T1000 (cell line): ENCODE measurements around the gene PCBP3.
A peak's percentile ranks its signal among the peaks of the same experiment; 100 is the strongest.

Experiments
- DNase-seq: peaks from one replicate; lab custom pipeline; 2025; ENCODE audit warnings: mixed read lengths; lab: John Stamatoyannopoulos, UW

Gene PCBP3

DNA sequence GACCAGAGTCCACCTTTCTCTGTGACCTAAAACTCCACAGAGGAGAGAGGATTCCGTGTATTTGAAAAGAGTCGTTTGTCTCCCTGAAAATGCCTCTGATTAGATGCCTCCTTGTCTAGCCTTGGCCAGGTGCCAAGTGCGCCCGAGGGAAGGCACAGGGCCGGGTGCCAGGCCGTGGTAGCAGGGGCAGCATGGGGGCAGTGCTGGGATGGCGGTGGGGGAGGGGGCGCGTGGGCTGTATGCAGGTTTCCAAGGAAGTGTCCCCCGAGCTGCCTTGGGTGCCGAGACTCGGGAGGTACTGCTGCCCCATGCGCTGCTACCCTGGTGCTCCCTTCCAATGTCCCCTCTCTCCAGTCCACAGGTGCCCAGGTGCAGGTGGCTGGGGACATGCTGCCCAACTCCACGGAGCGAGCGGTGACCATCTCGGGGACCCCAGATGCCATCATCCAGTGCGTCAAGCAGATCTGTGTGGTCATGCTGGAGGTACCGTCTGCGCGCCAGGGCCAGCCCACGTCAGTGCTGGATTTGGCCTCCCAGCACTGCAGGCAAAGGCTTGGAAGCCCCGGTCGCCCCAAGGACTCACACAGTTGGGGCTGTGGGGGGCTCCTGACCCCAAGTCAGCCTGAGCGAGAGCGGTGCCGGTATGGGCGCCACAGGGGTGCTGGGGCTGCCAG is 267.2 kb downstream of the PCBP3 start:
- DNase-seq: no peak

DNA sequence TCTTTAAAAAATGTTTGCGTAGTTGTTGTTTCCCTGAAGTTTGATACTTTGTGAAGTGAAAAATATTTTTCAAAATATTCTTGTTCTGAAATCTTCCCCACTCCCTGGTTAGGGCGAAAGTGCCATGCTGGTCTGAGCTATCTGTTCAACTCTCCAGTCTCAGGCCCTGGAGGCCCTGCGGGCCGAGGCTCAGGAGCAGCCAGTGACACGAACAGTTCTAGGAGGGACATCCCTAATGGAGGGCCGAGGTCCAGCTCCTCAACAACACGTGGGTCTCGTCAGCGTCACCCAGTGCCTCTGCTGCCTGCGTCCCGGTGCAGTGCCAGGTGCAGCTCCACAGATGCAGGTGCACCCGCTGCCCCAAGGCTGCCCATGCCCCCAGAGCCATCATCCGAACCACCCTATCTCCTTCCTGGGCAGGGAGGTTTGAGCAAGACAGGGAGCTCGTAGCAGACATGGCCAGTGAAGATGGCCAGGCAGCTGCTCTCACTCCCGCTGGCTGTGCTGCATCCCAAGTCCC is 268.3 kb downstream of the PCBP3 start:
- no peak for DNase-seq

DNA sequence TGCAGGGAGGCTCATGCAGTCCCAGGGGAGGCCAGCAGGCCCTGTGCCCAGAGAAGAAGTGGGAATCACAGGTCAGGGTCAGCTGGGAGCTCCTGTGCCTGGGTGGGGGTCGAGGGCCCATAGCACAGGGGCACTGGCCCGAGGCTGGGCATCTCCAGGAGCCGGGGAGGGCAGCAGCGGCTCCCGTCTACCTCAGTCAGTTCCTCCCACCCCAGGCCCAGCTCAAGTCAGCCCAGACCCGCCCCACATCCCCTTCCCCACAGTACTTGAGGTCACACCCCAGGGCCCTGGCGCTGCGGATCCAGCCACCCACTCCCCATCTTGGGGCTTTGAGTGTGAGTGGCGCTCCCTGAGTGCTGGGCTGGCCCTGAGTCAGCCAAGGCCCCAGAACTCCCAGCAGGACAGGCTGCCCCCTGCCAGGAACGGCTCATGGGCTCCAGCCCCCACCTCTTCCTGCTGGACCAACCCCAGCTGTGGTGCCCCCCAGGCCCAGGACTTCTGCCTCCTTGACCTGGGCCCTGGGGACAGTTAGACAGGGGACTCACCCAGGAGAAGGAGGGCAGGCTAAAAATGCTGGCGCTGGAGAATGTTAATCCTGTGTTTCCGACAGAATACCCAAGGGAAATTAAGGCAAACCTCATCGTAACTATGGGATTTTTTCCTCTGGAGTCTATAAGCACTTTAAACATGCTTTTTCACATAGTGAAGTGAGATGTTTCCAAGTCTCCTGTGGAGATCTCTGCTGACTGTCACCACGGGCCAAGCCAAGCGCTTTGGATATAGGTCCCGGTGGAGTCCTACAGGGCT is 269.3 kb downstream of the PCBP3 start:
- DNase-seq: no peak

DNA sequence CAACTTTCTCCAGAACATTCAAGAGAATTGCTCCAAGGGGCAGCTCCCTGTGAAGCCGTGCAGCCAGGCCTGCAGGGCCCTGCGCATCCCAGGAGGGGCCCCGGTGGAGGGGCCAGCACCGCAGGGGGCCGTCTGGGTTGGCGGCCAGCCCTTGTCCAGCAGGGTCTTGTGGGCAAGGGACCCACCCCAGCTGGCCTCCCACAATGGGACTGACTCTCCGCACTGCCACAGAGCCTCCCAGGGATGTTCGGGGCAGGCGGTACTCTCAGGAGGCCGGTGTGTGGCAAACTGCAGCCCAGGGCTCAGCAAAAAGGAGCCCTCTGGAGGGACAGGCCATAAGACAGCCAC is 269.9 kb downstream of the PCBP3 start:
- no peak for DNase-seq

DNA sequence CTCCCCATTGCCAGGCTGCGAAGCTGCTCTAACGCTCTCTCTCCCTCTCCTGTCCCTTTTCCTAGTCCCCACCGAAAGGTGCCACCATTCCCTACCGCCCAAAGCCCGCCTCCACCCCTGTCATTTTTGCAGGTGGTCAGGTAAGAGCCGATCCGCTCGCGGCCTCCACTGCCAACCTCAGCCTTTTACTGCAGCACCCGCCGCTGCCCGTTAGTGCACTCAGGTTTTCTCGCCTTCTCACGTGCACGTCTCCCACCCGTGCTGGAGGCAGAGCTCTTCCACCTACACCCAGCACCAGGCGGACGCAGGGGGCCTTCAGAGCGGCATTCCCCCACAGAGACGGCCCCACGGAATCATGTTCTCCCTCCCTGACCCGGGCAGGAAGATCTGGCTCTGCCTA is 270.4 kb downstream of the PCBP3 start:
- DNase-seq: no peak

DNA sequence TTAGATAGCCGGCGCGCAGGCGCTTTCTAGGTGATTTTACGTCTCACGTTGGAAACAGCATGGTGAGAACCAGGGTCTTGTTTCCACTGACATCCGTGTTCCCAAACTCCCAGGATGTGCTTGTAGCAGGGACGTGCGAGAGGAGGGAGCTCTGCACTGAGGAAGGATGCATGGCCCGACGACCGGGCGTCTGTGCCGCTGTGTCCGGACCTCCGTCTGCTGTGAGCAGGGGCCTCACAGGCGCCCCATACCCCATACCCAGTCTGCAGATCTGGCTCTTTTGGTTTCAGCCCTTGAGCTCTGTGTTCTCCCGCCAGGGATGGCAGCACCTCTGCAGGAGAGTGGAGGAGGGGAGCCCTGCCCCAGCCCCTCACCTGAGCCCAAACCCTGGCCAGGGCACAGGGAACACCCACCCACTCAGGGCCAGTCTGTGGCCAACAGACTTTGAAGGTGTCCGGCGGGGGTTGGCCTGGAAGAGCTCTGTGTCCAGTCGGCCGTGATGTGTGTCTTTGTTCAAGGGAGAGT is 270.9 kb downstream of the PCBP3 start:
- no peak for DNase-seq

DNA sequence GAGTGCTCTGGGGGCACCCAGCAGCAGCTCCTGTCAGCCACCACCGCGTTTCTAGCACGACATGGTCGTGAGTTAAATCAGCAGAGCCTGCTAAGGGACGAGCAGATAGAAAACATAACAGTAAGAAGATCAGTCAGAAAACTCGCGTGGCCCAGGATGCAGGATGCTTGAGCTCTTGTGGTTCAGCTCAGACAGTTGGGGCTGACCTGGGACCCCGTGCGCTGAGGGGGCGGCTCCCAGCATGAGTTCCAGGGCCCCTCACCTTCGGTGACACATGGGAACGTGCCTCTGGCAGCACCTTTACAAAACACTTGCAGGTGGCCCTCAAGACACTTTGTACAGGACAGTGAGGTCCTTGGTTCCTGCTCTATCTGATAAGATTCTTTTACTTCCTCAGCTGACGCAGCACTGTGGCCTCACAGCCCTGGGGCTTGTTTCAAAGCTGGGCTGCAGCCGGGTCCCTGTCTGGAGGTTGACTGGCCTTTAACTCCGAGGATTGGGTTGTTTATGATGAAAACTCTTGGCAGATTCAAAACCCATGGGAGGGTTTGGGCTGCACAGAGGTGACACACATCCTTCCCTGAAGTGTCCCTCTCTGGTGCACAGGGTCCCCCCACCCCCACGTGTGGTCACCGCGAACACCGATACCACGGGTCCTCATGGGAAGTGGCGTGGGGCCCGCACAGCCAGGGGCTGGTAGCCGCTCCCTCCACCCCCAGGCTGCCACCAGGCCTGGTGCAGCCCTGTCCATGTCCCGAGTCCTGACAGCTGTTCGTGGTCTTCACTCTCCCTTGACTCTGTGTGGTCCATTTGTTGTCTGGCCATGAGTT is 272.7 kb downstream of the PCBP3 start:
- no peak for DNase-seq

DNA sequence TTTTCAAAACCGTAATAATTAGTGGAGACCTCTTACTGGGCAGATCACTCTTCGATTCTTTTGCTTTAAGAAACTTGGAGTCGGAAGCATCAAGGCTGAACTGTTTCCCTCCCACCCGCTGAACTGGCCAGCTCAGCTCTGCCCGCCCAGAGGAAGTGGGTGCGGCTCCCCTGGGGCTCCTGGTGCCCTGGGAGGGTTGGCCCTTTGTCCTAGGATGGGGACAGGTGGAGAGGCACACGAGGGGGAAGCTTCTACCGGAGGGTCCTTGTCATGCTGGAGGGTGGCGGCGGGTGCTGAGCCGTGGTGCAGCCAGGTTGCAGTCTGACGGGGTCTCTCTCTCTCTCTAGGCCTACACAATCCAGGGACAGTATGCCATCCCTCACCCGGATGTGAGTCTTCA is 273.7 kb downstream of the PCBP3 start:
- no peak for DNase-seq

DNA sequence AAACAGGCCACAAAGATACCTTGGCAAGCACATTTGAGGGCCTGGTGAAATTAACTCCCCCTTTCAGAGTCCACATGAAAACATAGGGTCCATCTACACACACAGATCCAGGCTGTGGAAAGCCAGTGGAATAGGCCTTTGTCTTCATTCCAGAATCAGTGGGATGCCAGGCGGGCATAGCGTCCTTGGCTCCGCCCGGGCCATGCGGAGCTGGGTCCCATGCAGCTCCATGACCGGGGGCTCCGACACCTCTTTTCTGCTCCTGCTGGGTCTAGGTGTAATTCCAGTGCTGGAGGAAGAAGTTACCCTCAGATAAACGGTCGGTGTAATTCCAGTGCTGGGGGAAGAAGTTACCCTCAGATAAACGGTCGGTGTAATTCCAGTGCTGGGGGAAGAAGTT is 274.5 kb downstream of the PCBP3 start:
- no peak for DNase-seq

DNA sequence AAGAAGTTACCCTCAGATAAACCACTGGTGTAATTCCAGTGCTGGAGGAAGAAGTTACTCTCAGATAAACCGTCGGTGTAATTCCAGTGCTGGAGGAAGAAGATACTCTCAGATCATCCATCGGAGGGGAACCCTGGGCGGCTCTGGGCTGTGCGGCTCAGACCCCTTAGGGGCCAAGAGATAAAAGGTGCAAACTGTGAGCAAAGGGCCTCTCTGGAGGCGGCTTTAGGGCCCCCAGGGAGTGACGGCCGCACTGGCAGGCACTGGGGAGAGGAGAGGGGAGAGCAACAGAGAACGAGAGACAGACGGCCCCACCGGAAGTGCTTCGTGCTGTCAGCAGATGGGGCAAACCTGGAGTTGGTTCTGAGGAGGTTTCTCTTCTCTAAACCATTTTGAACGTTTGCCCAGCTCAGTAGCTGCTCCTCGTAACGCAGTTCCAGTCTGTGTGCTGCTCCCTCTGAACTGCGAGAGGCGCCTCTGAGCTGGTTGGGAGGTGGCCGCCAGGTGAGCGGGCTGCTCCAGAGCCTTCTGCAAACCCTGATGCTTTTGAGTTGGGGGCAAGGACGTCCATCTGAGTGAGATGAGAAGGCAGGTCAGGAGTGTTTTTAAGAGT is 275.4 kb downstream of the PCBP3 start:
- DNase-seq: no peak

DNA sequence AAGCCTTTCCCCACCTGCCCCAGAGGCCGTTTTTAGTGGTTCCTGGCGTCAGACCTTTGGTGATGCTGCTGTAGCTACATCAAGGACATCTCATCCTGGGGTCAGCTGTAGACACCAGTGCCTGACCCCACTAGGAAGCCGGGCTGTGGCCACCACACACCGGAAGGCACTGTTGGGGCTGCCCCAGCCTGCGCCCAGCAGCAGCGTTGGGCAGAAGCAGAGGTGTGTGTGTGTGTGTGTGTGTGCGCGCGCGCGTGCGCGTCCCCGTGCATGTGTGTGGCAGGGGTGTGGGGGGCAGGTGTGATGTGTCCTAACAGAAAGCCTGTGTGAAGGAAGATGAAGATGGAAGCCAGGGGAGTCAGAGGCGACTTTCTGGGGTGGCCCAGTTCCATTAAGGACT is 276.1 kb downstream of the PCBP3 start:
- no peak for DNase-seq

DNA sequence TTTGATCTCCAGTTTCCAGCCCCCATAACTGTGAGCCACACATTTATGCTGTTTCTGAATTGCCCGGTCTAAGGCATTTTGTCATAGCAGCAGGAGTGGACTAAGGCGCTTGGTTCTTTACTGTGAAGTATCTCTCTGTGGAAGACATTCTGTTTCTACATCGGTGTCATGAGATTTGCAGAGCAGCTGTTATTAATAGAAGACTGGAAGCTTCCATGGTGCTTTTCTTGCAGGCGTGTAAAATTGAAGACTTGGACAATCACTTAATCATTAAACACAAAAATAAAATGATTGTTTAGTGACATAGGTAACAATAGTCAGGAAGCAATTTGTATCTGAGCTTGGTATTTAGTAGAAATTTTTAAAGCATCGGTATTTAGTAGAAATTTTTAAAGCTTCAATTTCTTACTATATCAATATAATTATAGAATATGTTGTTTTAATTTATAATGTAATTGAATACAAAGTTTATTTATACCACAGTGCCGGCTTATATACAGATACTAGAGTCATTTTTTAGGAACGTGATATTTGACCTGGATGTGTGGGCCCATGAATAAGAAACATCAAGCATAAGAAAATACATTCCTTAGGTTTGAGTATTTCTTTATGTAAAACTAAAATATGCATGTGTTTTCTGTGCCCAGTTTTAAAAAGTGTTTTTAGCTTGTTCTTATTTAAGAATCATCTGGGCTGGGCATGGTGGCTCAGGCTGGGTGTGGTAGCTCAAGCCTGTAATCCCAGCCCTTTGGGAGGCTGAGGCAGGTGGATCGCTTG is 277.5 kb downstream of the PCBP3 start:
- no peak for DNase-seq

DNA sequence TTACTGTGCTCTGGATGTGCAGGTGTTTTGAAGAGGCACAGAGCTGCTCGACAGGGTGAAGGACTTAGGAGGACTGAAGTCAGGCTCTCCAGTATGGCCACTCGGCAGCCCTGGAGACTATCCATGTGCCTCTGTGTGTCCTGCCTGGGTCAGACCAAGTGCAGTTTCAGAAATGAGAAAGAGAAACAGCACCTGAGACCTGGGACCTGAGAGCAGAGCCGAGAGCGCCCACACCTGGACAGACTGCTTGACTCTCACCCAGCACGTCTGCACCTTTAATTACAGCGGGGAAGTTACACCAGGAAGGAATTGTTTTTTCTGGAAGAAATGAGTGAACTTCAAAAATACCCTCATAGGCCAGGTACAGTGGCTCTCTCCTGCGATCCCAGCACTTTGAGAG is 278.4 kb downstream of the PCBP3 start:
- DNase-seq: no peak

DNA sequence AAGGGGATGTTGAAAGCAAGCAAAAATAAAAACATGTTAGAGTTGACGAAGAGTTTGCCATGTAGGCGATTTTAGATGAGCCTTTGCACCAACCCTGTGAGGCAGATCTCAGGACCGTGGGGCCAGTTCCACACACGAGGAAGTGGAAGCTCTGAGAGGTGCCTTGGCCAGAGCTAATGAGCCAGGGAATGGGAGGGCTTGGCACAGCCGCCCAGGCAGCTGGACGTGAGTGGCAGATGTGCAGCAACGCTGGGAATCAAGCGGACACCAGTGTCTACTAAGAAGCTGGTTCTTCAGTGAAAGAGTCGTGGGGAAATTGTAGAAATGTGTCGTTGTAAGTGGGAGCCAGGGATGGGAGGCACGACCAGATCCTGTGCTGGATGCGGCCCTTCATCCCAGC is 279.1 kb downstream of the PCBP3 start:
- DNase-seq: no peak

DNA sequence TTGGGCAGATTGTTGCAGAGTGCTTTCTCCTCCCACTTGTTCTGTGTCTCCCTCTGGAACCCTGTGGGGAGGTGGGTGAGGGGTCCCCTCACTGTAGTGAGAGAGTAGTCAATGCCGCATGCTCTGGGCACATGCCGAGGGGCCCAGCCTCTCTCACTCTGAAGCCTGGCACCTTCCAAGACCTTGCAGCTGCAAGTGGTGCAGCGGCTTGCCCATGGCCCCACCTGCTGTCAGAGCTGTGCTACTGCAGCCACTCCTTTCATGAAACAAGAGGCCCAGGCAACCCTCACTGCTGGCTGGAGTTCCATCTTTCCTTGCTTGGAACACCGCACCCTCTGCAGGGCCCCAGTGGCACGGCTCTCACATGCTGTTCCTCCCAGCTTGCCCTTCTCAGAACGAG is 279.6 kb downstream of the PCBP3 start:
- peak; percentile 40 for DNase-seq

DNA sequence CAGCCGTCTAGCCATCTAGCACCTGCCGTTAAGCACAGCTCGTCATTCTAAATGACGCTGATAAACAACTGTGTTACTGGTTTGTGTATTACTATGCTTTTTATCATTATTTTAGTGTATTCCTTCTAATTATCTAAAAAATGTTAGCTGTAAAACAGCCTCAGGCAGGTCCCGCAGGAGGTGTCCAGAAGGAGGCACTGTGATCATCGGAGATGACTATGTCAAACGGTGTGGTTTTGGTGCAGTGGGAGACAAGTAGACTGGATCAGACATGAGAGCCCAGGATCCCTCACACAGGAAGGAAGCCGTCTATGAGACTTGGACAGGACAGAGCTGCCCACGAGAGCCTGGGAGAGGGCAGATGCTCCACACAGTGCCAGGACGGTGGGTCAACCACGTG is 282.8 kb downstream of the PCBP3 start:
- DNase-seq: no peak

DNA sequence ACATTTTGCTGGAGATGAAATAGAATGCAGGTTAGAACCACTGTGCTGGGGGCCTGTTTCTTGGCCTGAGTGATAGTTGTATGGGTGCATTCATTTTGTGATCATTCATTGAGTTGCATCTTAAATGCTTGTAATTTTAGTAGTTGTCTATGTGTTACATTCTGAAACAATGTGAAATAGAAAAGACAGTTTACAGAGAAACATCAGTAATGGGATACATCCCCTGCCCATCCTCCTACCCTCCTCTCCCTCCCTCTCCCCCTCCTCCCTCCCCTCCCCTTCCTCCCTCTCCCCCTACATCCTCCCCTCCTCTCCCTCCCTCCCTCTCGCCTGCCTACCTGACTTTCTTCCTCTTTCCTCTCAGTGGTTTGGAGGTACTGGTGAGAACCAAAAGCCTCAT is 283.5 kb downstream of the PCBP3 start:
- no peak for DNase-seq

DNA sequence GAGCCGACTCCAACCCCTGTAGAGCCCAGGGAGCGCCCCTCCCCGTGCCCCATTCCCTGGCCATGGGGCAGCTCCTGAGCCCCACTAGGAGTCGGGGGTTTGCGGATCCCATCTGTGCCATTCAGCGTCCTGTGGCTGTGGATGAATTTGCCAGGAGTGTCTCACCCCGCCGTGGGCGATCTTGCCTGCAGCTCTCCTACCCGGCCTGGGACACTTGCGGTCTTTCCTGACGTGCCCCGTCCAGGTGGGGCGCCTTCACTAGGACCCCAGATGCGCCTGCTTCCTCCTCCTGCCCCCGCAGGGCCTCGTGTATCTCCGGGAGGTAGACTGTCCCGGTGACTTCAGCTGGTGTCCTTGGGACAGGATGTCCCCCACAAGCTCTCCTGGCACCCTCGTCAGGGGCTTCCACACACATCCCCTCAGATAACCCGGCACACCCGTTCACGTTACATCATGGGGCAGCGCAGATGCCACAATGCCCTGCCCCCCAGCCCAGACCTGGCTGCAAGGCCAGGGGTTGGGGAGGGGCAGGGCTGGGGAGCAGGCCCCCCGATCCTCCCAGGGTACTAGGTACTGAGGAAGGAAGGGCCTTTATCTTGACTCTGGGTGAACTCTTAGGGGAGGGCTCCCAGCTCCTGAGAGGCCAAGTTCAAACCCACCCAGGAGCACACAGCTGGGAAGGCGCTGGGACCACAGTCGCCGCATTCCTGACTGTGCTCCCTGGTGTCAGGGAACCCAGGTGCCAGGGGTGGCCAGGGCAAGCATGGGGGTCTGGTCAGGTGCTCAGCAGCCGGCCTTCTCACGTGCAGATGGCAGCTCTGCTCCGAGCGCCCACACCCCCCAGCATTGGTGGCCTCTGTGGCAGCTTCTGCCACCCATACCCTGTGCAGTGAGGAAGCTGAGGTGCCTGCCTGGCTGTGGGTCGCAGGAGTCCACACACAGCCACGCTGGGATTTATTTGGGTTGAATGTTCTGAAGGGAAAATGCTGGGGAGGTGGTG is 284.6 kb downstream of the PCBP3 start:
- DNase-seq: no peak

DNA sequence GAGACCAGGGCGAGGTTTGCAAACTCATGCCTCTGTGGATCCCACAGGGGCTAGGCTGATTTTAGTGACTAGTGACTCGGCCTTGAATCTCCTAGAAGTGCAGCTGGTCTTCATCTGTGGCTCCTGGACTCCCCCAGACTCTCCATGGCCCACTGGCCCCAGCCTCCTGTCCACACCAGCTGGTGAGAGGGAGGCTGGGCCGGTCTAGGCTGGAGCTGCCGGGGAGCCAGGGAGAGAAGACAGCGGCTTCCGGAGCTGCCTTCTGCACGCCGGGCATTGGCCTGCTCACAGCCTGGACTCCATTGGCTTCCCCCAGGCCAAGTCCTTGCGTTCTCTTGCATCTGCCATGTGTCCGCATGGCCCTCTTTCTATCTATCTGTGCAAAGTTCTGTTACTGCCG is 285.9 kb downstream of the PCBP3 start:
- no peak for DNase-seq

DNA sequence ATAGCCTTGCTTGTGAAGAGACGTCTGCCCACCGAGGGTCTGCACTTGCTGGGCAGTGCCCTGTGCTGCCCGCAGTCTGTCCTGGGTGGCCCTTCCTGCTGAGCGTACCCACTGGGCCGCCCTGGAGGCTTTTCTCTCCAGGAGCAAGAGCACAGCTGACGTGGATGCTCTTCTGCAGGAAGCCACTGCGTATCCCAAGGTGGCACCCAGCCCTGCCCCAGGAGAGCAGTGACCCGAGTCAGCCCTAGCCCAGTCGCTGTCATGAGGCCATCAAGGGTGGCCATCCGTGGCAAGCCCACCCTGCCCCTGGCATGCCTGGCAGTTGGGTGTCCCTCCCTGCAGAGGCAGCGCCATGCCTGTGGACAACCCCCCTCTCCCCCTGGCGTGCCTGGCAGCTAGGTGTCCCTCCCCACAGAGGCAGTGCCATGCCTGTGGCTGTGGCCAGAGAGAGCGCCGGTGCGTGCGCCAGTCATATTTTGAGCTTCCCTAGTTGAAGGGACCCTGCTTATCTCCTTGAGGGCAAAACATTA is 286.8 kb downstream of the PCBP3 start:
- DNase-seq: no peak
